ENCODE data around the gene SASH3.

Gene SASH3

GRCh38 chrX:129808829-129809796, 29.4 kb downstream of the SASH3 start:
- peak; percentile 10 for DNase-seq (ENCODE audit: low spot score)

- no peak for DNase-seq (ENCODE audit: low spot score)
These were observed 34.1 kb downstream of the SASH3 start for GRCh38 chrX:129813662-129814368.

GRCh38 chrX:129818123-129818522, 38.4 kb downstream of the SASH3 start:
- DNase-seq (ENCODE audit: low spot score) = no peak

- DNase-seq (ENCODE audit: low spot score) = peak; percentile 64
These were observed 43.4 kb downstream of the SASH3 start for GRCh38 chrX:129823115-129823514.

- DNase-seq (ENCODE audit: low spot score) = peak; percentile 2
These were observed 43.8 kb downstream of the SASH3 start for GRCh38 chrX:129823522-129823921.

- DNase-seq (ENCODE audit: low spot score) = no peak
These were observed 44.9 kb downstream of the SASH3 start for GRCh38 chrX:129824620-129825019.

GRCh38 chrX:129825746-129826505, 46.2 kb downstream of the SASH3 start:
- no peak for DNase-seq (ENCODE audit: low spot score)

- DNase-seq (ENCODE audit: low spot score) = no peak
These were observed 50.7 kb downstream of the SASH3 start for GRCh38 chrX:129830494-129830893.

- DNase-seq (ENCODE audit: low spot score) = no peak
These were observed 51.5 kb downstream of the SASH3 start for GRCh38 chrX:129831091-129831885.

- no peak for DNase-seq (ENCODE audit: low spot score)
These were observed 53.6 kb downstream of the SASH3 start for GRCh38 chrX:129833153-129833990.

GRCh38 chrX:129836827-129837226, 57.1 kb downstream of the SASH3 start:
- no peak for DNase-seq (ENCODE audit: low spot score)

- no peak for DNase-seq (ENCODE audit: low spot score)
These were observed 60.6 kb downstream of the SASH3 start for GRCh38 chrX:129840344-129840743.

- no peak for DNase-seq (ENCODE audit: low spot score)
These were observed 62.9 kb downstream of the SASH3 start for GRCh38 chrX:129842510-129843208.

GRCh38 chrX:129843209-129843458, 63.4 kb downstream of the SASH3 start:
- DNase-seq (ENCODE audit: low spot score) = no peak

- peak; percentile 86 for DNase-seq (ENCODE audit: low spot score)
These were observed 63.9 kb downstream of the SASH3 start, which contains the start of gene ZDHHC9 for GRCh38 chrX:129843459-129844306. Gene ZDHHC9, minus strand, starts transcription at chrX:129843886. Its CDS starts 1,941 bp downstream, at chrX:129841945.
